Activated CD8-positive, alpha-beta memory T cell treated with anti-CD3 and anti-CD28 coated beads, Interleukin-2, amount 50 U/mL, for 24 hours (primary cell): ENCODE results near the gene JARID2.

ENCODE experiments used
- DNase-seq: peaks from one replicate; pipeline ENCODE4 v3.0.0-alpha.2; 2020; ENCODE audit errors: extremely low read depth

JARID2 gene

GRCh38 chr6:15356179-15356578 lies 110.3 kb downstream of the JARID2 start:
- no peak for DNase-seq

- no peak for DNase-seq
Measured at GRCh38 chr6:15356937-15357336, 111.1 kb downstream of the JARID2 start.

GRCh38 chr6:15357782-15358181 lies 111.9 kb downstream of the JARID2 start:
- DNase-seq: no peak

- DNase-seq: no peak
Measured at GRCh38 chr6:15358579-15359327, 112.9 kb downstream of the JARID2 start.

- DNase-seq: no peak
Measured at GRCh38 chr6:15359335-15359862, 113.5 kb downstream of the JARID2 start.

GRCh38 chr6:15360300-15360699 lies 114.4 kb downstream of the JARID2 start:
- DNase-seq: no peak

- DNase-seq: no peak
Measured at GRCh38 chr6:15361197-15361596, 115.3 kb downstream of the JARID2 start.

- no peak for DNase-seq
Measured at GRCh38 chr6:15362274-15363160, 116.6 kb downstream of the JARID2 start.

- DNase-seq: no peak
Measured at GRCh38 chr6:15363164-15363522, 117.3 kb downstream of the JARID2 start.

- no peak for DNase-seq
Measured at GRCh38 chr6:15363523-15364400, 117.9 kb downstream of the JARID2 start.

- no peak for DNase-seq
Measured at GRCh38 chr6:15364401-15365037, 118.7 kb downstream of the JARID2 start.

GRCh38 chr6:15365273-15365687 lies 119.4 kb downstream of the JARID2 start:
- DNase-seq: no peak

- DNase-seq: no peak
Measured at GRCh38 chr6:15366003-15366535, 120.2 kb downstream of the JARID2 start.

GRCh38 chr6:15366879-15367278 lies 121.0 kb downstream of the JARID2 start:
- DNase-seq: no peak

- DNase-seq: no peak
Measured at GRCh38 chr6:15368186-15368585, 122.3 kb downstream of the JARID2 start.

GRCh38 chr6:15368873-15369272 lies 123.0 kb downstream of the JARID2 start:
- DNase-seq: no peak

GRCh38 chr6:15369838-15370237 lies 124.0 kb downstream of the JARID2 start:
- DNase-seq: no peak

GRCh38 chr6:15370733-15371671 lies 125.1 kb downstream of the JARID2 start:
- DNase-seq: no peak

- no peak for DNase-seq
Measured at GRCh38 chr6:15372932-15373331, 127.1 kb downstream of the JARID2 start.

- DNase-seq: no peak
Measured at GRCh38 chr6:15374119-15374518, 128.2 kb downstream of the JARID2 start.
